GM19463 (cell line): ENCODE data around the gene MOCOS.

Experiments
- ATAC-seq: cut with Tn5 transposase; IDR thresholded peaks from one replicate; pipeline ENCODE4 v1.9.1; 2021; ENCODE audit warnings: mild to moderate bottlenecking, moderate library complexity; ENCODE audit not compliant: unreplicated experiment

The MOCOS gene

DNA sequence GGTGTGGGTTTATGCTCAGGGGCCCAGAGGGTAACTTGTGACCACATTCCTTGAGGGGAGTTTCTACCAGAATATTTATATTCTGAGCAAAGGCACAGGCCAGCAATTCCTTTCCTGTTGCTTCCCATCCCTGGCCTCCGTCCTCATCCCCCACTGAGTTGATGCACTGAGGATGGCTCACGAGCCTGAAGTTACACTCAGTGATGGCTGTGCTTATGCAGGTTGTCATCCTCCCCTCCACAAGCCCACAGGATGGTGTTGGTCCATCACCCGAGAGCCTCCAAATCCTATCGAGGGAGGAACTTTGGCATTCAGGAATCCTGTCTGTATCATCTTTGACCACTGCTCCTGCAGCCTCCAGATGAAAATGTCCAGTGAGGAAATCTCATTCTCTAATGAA is 81.9 kb downstream of the MOCOS start:
- ATAC-seq, result no peak

DNA sequence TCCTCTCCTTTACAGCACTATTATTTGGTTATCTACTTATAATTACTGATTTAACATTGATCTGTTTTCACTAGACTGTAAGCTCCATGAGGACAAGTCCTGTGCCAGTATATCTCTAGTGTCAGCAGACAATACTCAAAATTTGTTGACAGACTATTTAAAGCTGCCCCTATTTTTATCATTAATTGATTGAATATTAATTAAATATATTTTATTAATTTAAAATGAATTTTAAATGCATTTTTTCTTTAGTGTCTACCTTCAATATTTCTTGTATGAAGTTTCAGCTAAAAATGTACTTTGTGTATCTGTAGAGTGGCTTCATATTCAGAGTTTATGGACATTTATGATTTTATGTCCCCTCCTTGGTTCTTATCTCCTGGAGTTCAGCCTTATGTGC is 83.9 kb downstream of the MOCOS start:
- ATAC-seq, result no peak

GRCh38 chr18:36273347-36273746 is 86.0 kb downstream of the MOCOS start:
- no peak for ATAC-seq

- no peak for ATAC-seq
Measured at GRCh38 chr18:36274083-36274715, 86.9 kb downstream of the MOCOS start.

DNA sequence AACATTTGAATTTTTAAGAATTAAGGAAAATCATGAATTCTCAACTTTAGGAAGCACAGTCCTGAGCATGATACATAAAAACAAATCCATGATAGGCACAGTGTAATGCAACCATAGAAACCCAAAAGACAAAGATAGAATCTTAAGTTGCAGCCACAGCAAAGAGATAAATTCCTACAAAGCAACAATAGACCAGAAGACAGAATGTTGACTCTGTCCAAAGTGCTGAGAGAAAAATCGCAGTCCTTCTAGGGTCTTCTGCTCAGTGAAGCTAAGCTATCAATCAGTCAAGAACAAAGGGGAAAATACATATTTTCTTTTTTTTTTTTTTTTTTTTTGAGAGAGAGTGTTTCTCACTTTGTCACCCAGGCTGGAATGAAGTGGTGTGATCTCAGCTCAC is 88.3 kb downstream of the MOCOS start:
- no peak for ATAC-seq

DNA sequence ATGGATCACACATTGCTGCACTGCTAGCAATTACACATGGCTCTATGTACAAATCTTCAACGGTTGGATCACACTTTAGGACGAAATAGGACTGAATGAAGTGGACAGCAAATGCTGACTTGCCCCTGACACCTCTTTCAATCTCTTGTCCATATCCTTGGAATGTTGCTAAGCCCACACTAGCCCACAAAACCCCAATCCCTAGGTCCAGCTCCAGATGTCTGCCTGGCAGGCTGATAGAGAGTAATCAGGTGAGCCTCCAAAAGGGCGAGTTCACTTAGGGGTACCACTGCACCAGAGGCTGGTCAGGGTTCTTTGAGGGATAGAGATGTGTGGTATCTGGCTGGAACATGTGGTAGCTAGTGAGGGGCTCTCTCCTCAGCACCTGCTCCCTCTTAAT is 91.7 kb downstream of the MOCOS start:
- ATAC-seq, result no peak

- ATAC-seq, result no peak
Measured at GRCh38 chr18:36281936-36282335, 94.6 kb downstream of the MOCOS start.

GRCh38 chr18:36283448-36283847 is 96.2 kb downstream of the MOCOS start:
- no peak for ATAC-seq

- no peak for ATAC-seq
Measured at GRCh38 chr18:36284268-36284667, 97.0 kb downstream of the MOCOS start.

DNA sequence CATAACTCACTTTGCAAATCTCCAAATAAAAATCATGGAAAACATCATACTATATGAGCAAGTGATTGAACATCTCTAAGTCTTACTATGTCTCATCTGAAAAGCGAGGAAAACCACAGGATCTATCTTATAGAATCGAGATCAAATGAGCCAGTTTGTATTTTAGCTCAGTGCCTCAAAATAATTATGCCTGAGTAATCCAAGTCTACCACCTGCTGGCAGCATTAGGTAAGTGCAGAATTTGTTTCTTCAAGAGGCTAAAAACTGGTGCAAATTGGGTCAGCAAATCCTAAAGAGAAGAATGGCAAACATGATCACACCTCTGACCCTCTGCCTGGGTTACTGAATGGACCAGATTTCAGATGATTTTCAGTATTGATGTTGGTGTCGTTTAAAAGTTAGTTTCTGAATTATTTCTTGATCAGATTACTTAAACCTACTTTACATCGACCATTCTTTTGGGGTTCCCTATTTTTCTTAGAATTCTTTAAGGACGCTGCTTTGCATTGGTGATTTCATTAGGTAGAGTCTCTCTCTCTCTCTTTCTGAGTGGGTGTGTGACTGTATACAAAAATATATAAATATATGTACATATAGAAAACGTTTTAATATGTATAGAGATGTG is 97.5 kb downstream of the MOCOS start:
- ATAC-seq, result no peak

GRCh38 chr18:36287653-36288052 is 100.4 kb downstream of the MOCOS start:
- ATAC-seq, result no peak

- no peak for ATAC-seq
Measured at GRCh38 chr18:36288689-36289088, 101.4 kb downstream of the MOCOS start.

- no peak for ATAC-seq
Measured at GRCh38 chr18:36294031-36294430, 106.7 kb downstream of the MOCOS start.

- no peak for ATAC-seq
Measured at GRCh38 chr18:36295214-36295613, 107.9 kb downstream of the MOCOS start.

GRCh38 chr18:36295880-36296301 is 108.6 kb downstream of the MOCOS start:
- no peak for ATAC-seq

DNA sequence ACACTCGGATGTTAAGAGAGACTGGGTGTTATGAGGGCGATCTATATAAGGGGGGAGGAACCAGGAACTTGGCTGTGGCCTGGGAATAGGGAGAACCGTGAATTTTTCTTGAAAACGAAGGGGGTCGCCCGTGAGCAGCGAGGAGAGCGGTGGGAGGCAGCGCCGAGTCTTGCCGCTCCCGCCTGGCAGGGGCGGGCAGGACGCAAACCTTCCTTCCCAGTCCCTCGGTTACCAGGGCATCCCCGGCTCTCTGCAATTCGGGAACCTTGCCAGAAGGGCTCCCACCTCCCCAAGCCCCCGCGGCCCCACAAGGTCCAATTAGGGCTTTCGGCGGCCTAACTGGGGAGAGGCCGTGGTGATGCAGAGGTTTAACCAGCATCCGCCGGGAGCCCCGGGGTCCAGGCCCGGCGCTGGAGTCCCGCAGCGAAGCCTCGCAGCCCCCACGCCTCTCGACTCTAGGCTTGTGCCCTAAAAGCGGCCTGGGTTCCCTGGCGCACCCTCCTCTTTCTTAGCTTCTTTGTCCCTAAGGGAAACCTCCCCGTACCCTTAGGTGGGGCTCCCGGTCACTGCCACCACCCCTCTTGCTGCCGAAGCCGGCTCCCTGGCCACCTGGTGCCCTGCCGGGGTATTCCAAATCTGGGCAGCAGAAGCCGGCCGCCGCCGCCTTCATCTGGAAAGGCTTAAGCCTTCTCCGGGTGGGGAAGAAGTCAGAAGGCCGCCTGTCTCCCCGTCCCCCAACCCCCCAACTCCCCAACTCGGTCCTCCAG is 109.5 kb downstream of the MOCOS start:
- peak; percentile 19 for ATAC-seq

DNA sequence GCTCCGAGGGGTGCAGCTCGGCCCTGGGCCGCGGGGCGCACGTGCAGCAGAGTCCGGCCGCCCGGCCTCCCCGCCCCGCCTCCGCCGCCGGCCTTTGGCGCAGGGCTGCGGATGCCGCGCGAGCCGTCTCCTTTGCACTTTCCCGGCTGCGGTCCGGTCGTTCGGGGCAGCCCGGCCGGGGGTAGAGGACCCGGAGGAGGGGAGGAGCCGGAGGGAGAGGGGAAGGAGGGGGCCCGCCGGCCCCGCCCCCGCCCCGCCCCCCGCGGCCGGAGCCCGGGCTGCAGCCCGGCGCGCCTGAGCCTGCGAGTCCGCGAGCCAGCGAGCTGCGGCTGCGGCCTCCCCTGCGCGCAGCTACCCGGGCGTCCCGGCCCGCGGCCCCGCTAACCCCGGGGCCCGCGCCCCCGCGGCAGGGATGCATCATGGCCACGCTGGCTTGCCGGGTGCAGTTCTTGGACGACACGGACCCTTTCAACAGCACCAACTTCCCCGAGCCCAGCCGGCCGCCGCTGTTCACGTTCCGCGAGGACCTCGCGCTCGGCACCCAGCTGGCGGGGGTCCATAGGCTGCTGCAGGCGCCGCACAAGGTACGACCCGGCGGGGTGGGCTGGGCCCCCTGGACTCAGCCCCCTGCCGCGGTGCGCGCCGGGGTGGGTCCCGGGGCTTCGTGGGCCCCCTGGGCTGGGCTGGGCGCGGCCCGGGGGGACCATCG is 110.3 kb downstream of the MOCOS start, which contains the start of gene FHOD3:
FHOD3 (plus strand) TSS at position 297 of the 709 bp plus-strand sequence; CDS start at position 420, 123 bp downstream.
- peak; percentile 76 for ATAC-seq

DNA sequence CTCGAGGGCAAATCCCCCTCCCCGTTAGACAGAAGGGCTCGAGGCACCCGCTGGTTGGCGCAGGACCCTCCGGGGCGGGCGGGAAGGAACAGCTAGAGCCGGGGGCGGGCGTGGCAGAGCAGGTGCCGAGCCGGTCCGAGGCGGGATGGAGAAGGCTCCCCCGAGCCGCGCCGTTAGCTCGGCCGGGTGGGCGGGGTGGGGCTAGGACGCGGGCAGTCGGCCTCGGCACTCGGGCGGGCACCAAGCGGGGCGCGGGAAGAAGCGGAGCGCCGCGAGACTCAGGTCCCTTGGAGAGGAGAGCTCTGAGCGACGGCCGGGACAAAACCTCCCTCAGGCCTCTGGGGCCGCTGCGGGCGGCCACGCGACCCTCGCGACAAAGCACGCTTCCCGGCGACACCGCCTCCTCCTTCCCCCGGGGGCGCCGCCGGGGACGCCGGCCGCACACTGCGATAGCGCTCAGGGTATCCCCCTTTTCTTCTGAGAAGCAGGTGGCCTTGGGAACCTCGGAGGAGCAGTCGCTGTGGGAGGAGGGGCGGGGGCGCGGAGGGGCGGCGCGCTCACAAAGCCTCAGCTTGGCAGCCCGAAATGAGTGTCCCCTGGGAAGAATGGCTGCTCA is 110.9 kb downstream of the MOCOS start:
- peak; percentile 28 for ATAC-seq

DNA sequence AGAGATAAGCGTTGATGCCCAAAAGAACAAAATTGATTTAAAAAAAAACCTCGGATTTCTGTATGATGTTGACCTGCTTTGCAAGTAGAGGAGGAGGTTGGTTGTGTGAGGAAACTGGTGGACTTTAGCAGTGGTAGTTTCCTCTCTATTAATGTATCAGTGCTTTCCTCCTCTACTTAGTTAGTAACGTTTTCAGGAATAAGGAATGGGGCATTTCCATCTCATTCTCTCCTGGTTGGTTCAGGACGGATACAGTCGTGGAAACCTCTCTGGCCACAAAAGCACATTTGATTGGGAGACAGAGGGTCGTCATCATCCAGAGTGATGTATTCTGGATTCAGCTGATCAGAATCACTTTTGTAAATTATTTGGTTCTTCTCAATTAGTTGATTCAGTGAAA is 111.7 kb downstream of the MOCOS start:
- ATAC-seq, result no peak

DNA sequence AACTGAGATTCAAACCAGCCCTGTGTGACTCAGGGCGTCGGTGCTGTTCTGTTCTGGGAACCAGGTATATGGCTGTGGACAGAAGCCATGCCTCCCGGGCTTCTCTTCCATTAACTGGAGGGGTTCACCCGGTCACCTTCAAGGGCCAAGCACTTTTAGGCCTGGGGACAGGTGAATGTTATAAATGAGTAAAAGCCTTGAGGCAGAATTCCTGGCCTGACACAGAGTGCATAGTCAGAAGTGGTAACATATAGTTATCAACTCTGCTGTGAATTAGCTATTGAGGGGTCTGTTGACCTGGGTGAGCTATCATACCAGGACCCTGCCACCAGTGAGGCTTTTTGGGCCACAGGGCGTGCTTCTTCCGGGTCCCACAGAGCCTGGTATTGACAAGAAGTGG is 112.9 kb downstream of the MOCOS start:
- no peak for ATAC-seq

- ATAC-seq, result no peak
Measured at GRCh38 chr18:36301884-36302283, 114.6 kb downstream of the MOCOS start.
